ENCODE data around the gene TAF1L.

Gene TAF1L

DNA sequence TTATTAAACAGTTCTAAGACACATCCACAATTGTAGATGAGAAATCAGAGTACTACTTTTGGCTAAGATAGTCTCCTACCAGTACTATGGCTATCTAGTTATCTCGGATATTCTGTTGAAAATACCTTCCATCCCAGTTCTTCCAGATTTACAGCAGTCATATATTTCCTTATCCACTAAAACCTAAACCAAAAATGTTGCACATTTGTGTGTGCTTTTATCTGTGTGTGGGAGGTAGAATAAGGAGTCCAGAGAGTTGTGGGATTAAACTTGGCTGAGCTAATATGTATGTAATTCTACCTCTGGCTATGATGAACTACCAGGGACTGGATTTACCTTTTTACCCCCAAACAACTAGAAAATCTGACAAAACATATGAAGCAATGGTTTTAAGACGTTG lies 45.0 kb downstream of the TAF1L start:
- FAIRE-seq: no peak

GRCh38 chr9:32589083-32589723 lies 46.3 kb downstream of the TAF1L start:
- FAIRE-seq: no peak

DNA sequence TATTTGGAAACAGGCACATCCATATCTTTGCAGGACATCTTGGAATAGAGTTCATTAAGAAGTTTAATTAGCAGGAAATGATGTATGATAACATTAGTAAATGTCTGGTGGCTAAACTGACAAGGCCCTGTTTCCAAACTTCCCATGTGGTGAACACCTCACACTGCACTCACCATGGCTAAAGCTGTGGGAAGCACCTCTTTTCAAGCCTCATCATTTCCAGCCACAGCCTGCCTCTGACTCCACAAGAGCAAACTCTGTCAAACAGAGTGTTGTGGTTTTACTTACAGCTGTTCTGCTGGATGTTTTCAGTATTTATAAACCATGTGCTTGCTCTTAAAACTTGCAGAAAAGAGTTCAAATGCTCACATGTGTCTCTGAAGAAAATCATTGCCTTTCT lies 47.6 kb downstream of the TAF1L start:
- no peak for FAIRE-seq

GRCh38 chr9:32584784-32585183 lies 50.7 kb downstream of the TAF1L start:
- no peak for FAIRE-seq

DNA sequence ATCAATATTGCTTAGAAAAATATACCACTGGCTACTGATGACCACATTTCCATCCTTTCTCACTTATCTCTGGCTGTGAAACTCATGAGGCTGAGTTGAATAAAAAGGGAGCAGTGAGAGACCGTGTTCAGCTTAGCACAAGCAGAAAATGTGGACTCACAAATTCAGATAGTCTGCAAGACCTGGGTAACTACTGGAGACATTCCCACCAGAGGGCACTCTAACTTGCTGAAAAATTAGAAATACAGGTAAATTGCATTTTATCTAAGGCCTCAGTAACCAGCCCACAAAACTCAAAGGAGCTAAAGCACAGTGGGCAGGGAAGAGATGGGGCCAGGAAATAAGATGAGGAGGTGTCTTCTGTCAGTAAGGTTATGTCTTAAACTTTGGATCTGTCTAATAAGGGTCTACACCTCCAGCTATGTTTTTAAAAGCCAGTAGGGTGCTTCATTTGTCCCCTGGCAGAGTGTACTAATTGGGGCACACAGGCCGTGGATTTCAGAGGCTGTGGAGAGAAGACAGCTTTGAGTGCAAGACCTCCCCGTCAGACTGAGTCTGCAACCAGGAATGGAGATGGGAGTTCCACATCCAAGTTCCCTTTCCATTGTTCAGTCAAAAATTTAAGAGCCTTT lies 53.8 kb downstream of the TAF1L start:
- FAIRE-seq: peak; percentile 72

DNA sequence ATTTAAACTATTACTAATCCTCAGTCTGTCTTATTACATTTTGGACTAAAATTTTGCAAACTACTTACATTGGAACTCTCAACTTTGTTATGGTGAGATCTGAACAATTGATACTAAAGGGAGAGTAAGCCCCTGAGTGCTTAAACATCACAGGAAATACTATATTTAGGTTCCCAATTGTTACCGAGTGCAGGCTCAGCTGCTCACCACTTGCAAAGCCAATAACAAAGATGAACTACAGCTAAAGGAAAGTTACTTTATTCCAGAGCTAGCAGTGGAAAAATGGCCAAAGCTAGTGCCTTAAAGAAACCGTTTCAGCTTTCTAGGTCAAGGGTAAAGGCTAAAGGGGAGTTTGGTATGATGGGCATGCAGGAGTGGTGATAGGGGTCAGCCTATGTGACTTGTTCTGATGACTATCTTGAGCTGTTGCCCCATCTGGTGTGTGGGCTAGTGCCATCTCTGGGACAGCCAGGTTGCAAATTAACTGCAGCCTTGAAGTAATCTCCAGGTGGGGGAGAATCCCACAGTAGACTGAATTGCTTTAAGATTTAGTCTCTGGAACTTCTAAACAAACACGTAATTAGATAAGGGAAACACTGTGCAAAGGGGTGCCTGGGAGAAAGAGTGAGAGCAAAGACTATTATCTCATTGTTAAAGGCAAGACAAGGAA lies 54.7 kb downstream of the TAF1L start:
- no peak for FAIRE-seq

- FAIRE-seq: peak; percentile 95
These were observed 55.6 kb downstream of the TAF1L start for GRCh38 chr9:32579706-32580331.

All from islet of Langerhans (tissue), 1 donor.